Heart left ventricle (tissue), 16 donors: ENCODE data around the gene CXXC5. TPM values are rescaled to one million over a fixed set of nuclear protein-coding genes. Genes with fewer than 3 reads are reported as not detected.

ENCODE experiments used
- ATAC-seq, 4 donors: fragments of 200-7000 bp; cut with Tn5 transposase; one replicate each; pipeline ENCODE4 v1.9.1; 2020 to 2022; ENCODE audit warnings: moderate library complexity in 4 of 4, mild to moderate bottlenecking in 3 of 4, moderate number of reproducible peaks in 1 of 4
- DNase-seq, 5 donors: peaks; one replicate each; pipeline ENCODE4 v3.0.0-alpha.2; 2020
- H3K27ac ChIP-seq, 12 donors: fragments of 200-600 bp; sonication (generic) in 4 of 12; one replicate each; pipeline versions ENCODE4 v1.5.0 to v1.8.0; 2016 to 2022; ENCODE audit warnings: mild to moderate bottlenecking in 2 of 12
- H3K27me3 ChIP-seq, 9 donors: fragments of 200-600 bp; sonication (generic) in 2 of 9; one replicate each; pipeline versions ENCODE4 v1.5.1 to v1.8.0; 2016 to 2022; ENCODE audit warnings: mild to moderate bottlenecking in 3 of 9
- H3K36me3 ChIP-seq, 9 donors: fragments of 200-600 bp; sonication (generic) in 2 of 9; one replicate each; pipeline versions ENCODE4 v1.5.0 to v1.8.0; 2018 to 2022; ENCODE audit warnings: mild to moderate bottlenecking in 2 of 9
- H3K4me1 ChIP-seq, 12 donors: fragments of 200-600 bp; sonication (generic) in 4 of 12; one replicate each; pipeline versions ENCODE4 v1.5.0 to v1.8.0; 2016 to 2022; ENCODE audit warnings: mild to moderate bottlenecking in 3 of 12
- H3K4me3 ChIP-seq, 12 donors: fragments of 200-600 bp; sonication (generic) in 4 of 12; one replicate each; pipeline versions ENCODE4 v1.5.0 to v1.8.0; 2017 to 2022; ENCODE audit warnings: mild to moderate bottlenecking in 9 of 12, moderate library complexity in 4 of 12
- H3K9me3 ChIP-seq, 12 donors: fragments of 200-600 bp; sonication (generic) in 4 of 12; one replicate each; pipeline versions ENCODE4 v1.5.0 to v1.8.0; 2016 to 2022; ENCODE audit warnings: mild to moderate bottlenecking in 1 of 12
- CTCF ChIP-seq, 12 donors: fragments of 200-600 bp; sonication (generic) in 4 of 12; IDR thresholded peaks; one replicate each; pipeline versions ENCODE4 v1.5.0 to v1.8.0; 2018 to 2022; ENCODE audit warnings: antibody characterized with exemption in 12 of 12, mild to moderate bottlenecking in 5 of 12
- POLR2A ChIP-seq, 2 donors: fragments of 450-650 bp; IDR thresholded peaks; one replicate each; pipeline ENCODE4 v1.6.1; 2017; ENCODE audit warnings: antibody characterized with exemption in 2 of 2, mild to moderate bottlenecking in 2 of 2, moderate library complexity in 2 of 2
- WGBS, 4 donors: extraction: QIAGEN DNeasy Blood & Tissue Kit in 2 of 4; methylation state at CpG; one replicate each; pipeline versions ENCODE4 v1.1.5 to v1.1.7; 2013 to 2018; 5-methylcytosine and 5-hydroxymethylcytosine counted together
- intact Hi-C, 10 donors: fragments of 100-400 bp; cut with DNase I; formaldehyde crosslinking; loops; one replicate each; pipeline versions ENCODE4 v1.11.1 to v1.14.2; 2022
- polyA plus RNA-seq, 2 donors: library from polyadenylated mRNA; stranded (reverse); fragments of 200-250 nt; gene quantifications; one replicate each; pipeline ENCODE4 v1.2.3, GENCODE V29; 2013
- total RNA-seq, 9 donors: library from RNA; depleted of rRNA in 2 of 9; stranded (reverse); fragments of >200 nt in 2 of 9; fragmentation: NEBNext Ultra II Directional in 3 of 9; extraction: Animal tissue kit (Norgen Biotek cat#: 25700) in 3 of 9; gene quantifications; one replicate each; pipeline versions ENCODE4 v1.1.0 to v1.2.4, GENCODE V29; 2016 to 2023
- donor health status: ischemic (EF 13 %, LVEDD 7.1; RV severe dilation, severe dysfunction).
- donor health status: healthy with polysubstance abuse.
- donor health status: DM: no; HTN: yes; CAD: no.
- donor health status: DM: no; HTN: no; CAD: no.
- donor health status: ischemic (EF 25% LVEDD 6.9; RV normal size, moderate dysfunction).
- donor health status: ischemic (EF 25% LVEDD 5.7; RV mildly dilated, moderate dysfunction).
- donor health status: healthy.
- donor health status: DM: yes; HTN: yes; CAD: no.
- donor health status: ischemic (EF 35%, LVEDD 5.7; RV mildly dilated, moderate dysfunction).
- donor health status: nonischemic (EF 11% LVEDD 7.7; RV severe dilation, severe dysfunction).
- donor health status: DM: yes; HTN: yes; CAD: no.
- donor health status: PGD.
- donor health status: ischemic (EF 29% LVEDD 5.4; RV normal size, mild dysfunction).
- donor health status: nonischemic (EF 23%, LVEDD 6.1; RV moderate dilation, normal function).

CXXC5 gene
- total and polyA plus RNA-seq, 11 donors = 29.8 to 74.6 (median 36.3) TPM

DNA sequence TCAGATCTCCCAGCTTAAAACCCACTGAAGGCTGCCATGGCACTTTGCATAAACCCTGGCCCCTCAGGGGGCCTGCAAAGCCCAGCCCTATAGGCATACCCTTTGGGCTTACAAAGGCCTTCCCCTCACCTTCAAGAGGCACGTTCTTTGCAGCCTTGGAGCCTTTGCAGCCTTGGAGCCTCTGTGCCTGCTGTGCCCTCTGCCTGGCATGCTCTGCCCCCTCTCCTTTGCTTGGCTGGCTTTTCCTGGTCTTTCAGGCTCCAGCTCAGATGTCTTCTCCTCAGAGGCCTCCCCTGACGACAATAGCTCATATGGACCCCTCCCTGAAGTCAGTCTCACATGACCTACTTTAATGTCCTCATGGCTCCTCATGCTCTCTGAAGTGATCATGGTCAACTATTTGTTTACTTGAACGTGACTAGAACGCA lies 60.3 kb downstream of the CXXC5 start:
- Histone ChIP-seq H3K27ac (peak overlapping the region in 10 of 12 donors; percentile 62 to 88 (median 78)), H3K36me3 (no peaks in the 10 kb centered on the region), H3K27me3 (peaks cover 0 to 26% (median 0%) of the 10 kb centered on the region in 9 donors), H3K4me1 (peaks cover 14 to 40% (median 33%) of the 10 kb centered on the region in 12 donors), H3K9me3 (no peaks in the 10 kb centered on the region), H3K4me3 (peak overlapping the region in 1 of 12 donors; percentile 58)
- no peak for DNase-seq
- no peak for ATAC-seq
- WGBS, 4 donors = 69 to 78% (median 73%) methylated on average over 4 of the region's 4 CpGs
- no peak for TF ChIP-seq POLR2A (IDR thresholded peaks at IDR 0.05)
- intact Hi-C loops = loop anchor here in 1 of 10 donors (2.0 kb wide), 1 partner anchor 56 kb away; no protein-coding TSS in a partner anchor

DNA sequence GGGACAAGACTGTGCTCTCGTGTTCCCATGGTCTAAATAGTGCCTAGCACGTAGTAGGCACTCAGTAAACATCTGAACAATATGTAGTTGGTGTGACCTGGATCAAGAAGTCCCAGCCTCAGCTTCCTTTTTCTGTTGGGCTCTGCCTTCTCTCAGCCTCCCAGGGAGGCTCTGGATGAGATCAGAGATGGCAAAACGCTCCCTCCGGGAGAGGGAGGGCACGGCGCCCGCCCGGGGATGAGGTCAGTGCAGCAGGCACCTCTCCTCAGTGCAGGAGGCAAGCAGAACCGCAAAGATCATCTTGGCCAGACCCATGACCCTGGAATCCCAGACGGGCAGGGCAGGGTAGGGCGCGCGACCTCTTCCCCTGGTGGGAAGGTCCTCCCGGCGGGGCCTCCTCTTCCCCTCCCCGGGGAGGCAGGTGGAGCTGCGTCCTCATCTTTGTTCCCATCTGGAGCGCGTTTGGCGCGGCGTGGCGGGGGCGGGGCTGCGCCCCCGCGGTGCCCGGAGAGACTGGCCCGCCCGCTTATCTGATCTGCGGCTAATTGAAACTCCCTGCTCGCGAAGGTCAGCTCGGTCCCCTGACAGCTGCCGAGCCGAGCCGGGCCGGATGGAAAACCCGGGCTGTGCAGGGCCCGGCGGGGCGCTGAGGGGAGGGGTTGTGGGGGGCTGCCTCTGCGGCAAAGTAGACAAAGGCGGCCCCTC lies 60.9 kb downstream of the CXXC5 start:
- Histone ChIP-seq H3K4me3 (peak overlapping the region in 10 of 12 donors; percentile 34 to 65 (median 58)), H3K36me3 (no peaks in the 10 kb centered on the region), H3K9me3 (no peaks in the 10 kb centered on the region), H3K27ac (peak overlapping the region; percentile 46 to 88 (median 77)), H3K4me1 (peaks cover 14 to 40% (median 33%) of the 10 kb centered on the region in 12 donors), H3K27me3 (peaks cover 0 to 26% (median 0%) of the 10 kb centered on the region in 9 donors)
- 8 to 51% (median 16%) methylated on average over 6 to 42 of the region's 44 CpGs for WGBS, 4 donors
- DNase-seq = peak in 4 of 5 donors; percentile 79 to 80 (median 80)
- peak; percentile 36 to 73 (median 69) for ATAC-seq
- intact Hi-C loops = loop anchor here in 1 of 10 donors (2.0 kb wide), 1 partner anchor 56 kb away; no protein-coding TSS in a partner anchor
- TF ChIP-seq POLR2A (IDR thresholded peaks at IDR 0.05) (no peak), CTCF (IDR thresholded peaks at IDR 0.05) (no peak)

DNA sequence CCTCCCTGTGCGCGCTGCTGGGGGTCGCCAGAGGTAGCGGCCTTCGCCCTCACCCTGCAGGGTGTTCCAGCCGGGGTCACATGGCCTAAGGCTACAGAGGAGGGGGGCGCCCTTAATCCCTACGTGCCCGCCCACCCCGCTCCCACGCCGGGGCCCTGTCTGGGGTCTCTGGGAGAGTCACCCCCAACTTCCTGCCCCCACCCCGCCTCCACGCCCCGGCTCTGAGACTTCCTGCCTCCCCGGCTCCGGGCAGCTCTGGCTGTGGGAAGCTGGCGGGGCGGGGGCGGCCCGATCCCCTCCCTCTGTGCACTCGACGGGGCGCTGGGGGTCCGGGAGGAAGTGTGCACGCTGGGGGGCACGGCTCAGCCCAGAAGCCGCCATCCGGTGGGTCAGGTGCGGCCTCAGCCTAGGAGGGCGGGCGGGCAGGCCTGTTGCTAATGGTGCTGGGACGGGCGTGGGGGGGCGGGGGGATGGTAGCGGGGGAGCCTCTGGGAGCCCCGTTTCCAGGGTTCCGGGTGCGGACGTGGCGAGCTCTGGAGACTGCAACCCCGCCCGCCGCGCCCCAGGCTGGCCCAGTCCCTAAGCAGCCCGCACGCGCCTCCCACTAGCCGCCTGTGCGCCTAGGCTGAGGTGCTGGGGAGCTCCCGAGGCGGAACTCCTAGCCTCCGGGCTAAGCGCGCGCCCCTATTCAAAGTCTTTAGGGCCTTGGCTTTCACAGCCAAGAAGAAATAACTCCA lies 61.6 kb downstream of the CXXC5 start:
- TF ChIP-seq CTCF (IDR thresholded peaks at IDR 0.05) (no peak), POLR2A (IDR thresholded peaks at IDR 0.05) (no peak)
- Histone ChIP-seq H3K9me3 (no peaks in the 10 kb centered on the region), H3K27me3 (peaks cover 0 to 26% (median 0%) of the 10 kb centered on the region in 9 donors), H3K36me3 (no peaks in the 10 kb centered on the region), H3K27ac (peak overlapping the region; percentile 46 to 88 (median 77)), H3K4me1 (peaks cover 14 to 40% (median 33%) of the 10 kb centered on the region in 12 donors), H3K4me3 (peak overlapping the region in 10 of 12 donors; percentile 34 to 65 (median 58))
- intact Hi-C loops = loop anchor here in 5 of 10 donors (2.0 to 10.0 kb wide), 6 partner anchors 35 to 55 kb away; no protein-coding TSS in a partner anchor
- ATAC-seq (peak; percentile 12 to 64 (median 38)), DNase-seq (peak; percentile 58 to 82 (median 77))
- WGBS, 4 donors = 11 to 36% (median 18%) methylated on average over 5 to 56 of the region's 56 CpGs

DNA sequence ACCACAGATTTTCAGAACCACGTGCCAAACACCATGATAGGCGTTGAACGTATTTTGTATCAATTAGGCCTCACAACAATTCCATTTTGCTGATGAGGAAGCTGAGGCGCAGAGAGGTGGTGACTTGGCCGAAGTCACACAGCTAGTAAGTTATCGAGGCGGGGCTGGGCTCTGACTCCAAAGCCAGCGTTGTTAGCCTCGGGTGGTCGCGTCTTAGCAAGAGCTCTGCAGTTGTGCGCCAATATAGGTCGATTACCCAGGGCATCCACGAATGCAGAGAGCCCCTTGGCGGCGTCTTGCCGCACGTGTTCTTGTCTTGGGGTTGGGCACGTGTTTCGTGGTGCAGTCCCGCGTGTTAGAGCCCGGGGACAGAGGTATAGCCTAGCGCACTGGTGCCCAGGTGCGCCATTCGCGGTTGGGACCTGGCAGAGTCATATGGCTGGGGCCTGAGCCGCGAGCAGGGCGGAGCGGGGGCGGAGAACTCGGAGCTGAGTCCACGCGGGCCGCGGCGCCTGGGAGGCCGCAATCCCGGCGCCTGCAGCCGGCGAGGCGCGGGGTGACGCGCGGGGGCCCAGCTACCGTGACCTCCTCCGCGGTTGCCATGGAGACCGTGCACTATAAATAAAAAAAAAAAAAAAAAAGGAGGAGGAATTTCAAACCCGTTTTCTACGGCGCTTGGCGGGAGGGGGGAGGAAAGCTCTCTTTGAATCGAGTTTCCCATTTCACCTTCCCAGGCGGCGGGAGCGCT lies 62.3 kb downstream of the CXXC5 start:
- Histone ChIP-seq H3K4me1 (peaks cover 14 to 40% (median 33%) of the 10 kb centered on the region in 12 donors), H3K27ac (peak overlapping the region in 11 of 12 donors; percentile 46 to 88 (median 77)), H3K4me3 (peak overlapping the region; percentile 33 to 65 (median 58)), H3K9me3 (no peaks in the 10 kb centered on the region), H3K36me3 (no peaks in the 10 kb centered on the region), H3K27me3 (peaks cover 0 to 26% (median 0%) of the 10 kb centered on the region in 9 donors)
- DNase-seq = peak; percentile 50 to 75 (median 68)
- ATAC-seq = peak in 3 of 4 donors; percentile 8 to 37 (median 23)
- TF ChIP-seq POLR2A (IDR thresholded peaks at IDR 0.05) (no peak), CTCF (IDR thresholded peaks at IDR 0.05) (no peak)
- 6 to 8% (median 7%) methylated on average over 39 to 60 of the region's 60 CpGs for WGBS, 4 donors
- intact Hi-C loops = loop anchor here in 5 of 10 donors (2.0 to 10.0 kb wide), 5 partner anchors 34 to 54 kb away; no protein-coding TSS in a partner anchor
